ENCODE measurements around the gene MESP2.

The MESP2 gene

DNA sequence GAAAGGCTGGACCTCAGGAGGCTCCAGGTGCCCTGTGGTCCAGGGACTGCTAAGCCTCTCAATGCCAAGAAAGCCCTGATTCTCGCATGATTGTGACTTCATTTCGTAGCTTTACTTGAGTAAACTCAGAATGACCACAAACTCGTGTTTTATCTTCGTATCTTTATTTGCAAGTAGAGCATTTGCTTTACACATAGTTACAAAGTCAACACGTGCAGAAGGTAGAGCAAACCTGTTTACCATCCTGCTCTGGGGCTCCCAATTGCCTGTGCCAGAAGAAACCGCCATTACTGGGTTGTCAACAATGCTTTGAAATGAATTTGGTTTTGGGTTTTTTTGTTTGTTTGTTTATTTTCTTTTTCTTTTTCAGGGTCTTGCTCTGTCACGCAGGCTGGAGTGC, 19.2 kb upstream of the MESP2 start:
- DNase-seq, result no peak

GRCh38 chr15:89758283-89758682, 17.8 kb upstream of the MESP2 start:
- DNase-seq, result no peak

DNA sequence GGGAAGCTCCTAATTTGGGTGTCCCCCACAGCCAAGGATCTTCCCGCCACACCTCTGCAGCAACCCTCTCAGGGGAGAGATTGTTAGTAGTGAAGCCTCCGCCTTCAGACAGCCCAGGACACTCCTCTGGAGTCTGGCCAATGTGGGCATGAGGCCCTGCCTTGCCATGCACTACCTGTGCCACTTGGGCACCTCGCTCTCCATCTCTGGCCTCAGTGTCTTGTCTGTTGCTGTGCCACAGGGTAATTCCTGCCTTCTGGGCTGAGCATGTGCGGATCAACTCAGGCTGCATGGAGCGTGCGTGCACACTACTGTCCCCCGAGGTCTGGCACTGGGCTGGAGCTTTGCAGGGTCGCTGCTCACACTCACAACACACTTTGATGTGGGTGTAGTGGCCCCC, 17.2 kb upstream of the MESP2 start:
- DNase-seq, result no peak

DNA sequence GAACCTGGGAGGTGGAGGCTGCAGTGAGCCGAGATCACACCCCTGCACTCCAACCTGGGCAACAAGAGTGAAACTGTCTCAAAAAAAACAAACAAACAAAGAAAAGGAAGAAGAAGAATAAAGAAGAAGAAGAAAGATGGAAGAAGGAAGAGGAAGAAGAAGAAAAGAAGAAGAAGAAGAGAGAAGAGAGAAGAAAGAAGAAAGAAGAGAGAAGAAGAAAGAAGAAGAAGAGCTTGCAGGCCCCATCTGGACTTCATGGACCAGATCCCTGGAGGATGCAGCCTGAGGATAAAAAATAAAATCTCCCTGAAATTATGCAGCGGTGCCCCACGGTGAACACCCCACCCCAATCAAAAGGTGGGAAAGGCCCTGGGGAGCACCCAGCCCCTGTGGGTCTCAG, 16.3 kb upstream of the MESP2 start:
- no peak for DNase-seq

GRCh38 chr15:89760303-89761008, 15.7 kb upstream of the MESP2 start:
- DNase-seq, result peak; percentile 54

GRCh38 chr15:89761009-89761831, 14.9 kb upstream of the MESP2 start:
- no peak for DNase-seq

DNA sequence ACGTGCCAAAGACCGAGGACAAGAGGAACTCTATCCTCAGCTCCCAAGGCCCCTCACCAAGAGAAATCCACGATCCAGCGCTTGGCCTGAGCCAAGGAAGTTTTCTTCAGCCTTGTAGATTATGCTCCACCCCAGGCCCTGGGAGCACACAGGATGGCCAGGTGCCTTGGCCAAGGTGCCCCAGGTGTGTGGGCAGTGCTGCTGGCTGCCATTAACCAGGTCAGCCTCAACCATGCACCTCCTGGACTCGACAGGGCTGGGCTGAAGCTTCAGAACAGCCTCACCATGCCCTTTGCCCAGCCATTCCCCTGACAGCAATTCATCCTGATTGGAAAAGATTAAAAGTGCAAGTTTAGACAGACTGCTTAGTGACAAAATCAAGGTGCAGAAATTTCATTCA, 14.2 kb upstream of the MESP2 start:
- DNase-seq, result no peak

DNA sequence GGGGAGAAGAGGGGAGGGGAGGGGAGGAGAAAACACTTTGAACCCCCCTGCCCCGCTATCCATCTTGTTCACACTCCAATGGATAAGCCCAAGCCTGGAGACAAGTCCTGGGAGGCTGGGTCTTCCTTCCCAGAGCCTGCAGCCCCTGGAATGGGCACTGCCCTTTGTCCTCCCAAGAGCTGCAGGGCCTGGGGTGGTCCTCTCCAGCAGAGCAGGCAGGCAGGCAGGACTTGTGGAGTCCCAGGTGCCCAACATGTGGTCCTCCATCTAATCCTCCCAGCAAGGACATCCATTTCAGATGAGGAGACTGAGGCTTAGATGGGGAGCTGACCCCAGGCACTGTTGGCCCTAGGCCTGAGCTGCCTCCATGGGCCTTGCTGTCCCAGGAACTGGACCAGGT, 10.4 kb upstream of the MESP2 start:
- no peak for DNase-seq

- no peak for DNase-seq
Measured at GRCh38 chr15:89766357-89767311, 9.5 kb upstream of the MESP2 start.

- DNase-seq, result no peak
Measured at GRCh38 chr15:89767411-89767915, 8.7 kb upstream of the MESP2 start.

- no peak for DNase-seq
Measured at GRCh38 chr15:89768071-89768500, 8.0 kb upstream of the MESP2 start.

DNA sequence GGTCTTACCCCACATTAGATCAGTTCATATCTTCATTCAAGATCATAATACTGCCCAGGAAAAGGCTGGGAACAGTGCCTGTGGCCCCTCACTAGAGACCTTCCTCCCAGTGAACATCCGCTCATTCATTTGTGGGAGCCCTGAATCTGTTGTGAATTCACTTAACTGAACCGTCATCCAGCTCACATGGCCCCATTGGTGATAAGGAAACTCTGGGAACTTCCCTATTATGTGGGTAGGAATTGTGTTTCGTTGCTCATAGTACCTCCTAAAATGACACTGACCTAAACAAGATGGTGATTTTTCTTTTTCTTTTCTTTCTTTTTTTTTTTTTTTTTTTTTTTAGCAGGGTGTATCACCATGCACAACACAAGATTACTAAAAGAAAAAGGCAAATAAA, 6.8 kb upstream of the MESP2 start:
- DNase-seq, result no peak

- DNase-seq, result no peak
Measured at GRCh38 chr15:89770041-89770440, 6.1 kb upstream of the MESP2 start.

DNA sequence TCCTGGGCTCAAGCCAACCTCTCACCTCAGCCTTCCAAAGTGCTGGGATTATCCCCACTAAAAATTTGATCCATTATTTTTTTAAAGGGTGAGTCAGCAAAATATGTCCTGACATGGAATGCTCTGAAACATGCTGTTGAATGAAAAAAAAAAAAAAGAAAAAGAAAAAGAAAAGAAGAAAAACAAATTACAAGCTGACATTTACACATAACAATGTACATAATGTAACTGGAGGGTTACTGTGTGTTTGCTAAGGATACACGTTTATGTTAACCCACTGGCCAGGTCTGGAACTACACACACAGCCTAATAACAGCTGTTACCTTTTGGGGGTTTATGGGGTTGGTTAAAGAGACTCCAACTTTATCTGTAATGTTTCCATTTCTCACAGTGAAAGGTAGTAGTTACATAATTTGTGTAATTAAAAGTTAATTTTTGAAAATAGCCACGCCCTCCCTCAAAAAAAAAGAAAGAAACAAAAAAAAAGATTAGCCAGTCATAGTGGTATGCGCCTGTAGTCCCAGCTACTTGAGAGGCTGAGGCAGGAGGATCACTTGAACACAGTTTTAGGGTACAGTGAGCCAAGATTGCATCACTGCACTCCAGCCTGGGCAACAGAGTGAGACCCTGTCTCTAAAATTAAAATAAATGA, 3.1 kb upstream of the MESP2 start:
- DNase-seq, result no peak

DNA sequence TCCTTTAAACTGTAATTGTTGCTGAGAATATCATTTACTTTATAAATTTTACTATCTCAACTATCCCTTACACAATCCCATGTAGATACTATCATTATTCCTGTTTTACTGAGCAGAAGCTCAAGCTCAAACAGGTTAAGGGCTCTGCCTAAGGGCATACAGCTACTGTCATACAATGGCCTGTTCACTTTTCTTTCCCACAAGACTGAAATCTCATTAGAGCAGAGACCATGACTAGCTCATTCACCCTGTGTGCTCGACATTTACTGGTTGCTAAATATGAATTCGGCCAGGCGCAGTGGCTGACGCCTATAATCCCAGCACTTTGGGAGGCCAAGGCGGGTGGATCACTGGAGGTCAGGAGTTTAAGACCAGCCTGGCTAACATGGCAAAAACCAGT, 1.6 kb upstream of the MESP2 start:
- no peak for DNase-seq

DNA sequence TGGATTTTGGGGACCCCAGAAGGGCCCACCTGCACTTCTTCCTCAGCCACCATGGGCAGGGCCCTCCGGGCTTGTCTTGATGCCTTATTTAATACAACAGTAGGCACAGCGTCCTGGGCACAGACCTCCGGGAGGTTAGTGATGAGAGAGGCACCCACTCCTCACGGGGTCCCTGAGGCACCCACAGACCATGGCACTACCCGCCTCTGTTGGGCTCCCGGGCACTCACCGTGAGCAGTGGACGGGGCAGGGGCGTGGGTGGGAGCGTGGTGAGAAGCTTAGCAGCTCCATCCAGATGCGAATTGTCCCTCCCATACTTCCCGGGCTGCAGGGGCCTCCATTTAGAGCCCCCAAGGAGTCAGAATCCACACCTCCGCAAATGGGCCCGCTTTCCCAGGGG, 317 bp upstream of the MESP2 start:
- no peak for DNase-seq

GRCh38 chr15:89777073-89777751, 1.1 kb downstream of the MESP2 start:
- DNase-seq, result no peak

DNA sequence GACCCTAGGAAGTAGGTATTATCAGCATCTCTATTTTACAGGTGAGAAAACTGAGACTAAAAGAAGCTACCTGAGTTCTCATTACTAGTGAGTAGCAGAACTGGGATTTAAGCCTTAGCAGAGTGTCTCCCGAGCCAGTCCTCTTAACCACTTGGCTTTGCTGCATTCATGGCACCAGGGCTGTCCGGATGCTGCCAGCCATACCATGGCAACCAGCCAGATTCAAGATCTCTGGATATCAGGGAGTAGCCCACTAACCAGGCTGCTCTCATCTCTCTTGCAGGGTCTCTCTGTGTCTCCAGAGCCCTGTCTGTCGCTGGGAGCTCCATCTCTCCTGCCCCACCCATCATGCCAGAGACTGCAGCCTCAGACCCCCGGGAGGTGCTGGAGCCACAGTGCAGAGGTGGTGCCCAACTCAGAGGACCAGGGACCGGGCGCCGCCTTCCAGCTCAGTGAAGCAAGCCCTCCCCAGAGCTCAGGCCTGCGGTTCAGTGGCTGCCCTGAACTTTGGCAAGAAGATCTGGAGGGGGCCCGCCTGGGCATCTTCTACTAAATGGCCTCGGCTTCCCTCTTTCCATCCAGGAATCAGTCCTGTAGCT, 1.7 kb downstream of the MESP2 start:
- DNase-seq, result no peak

- DNase-seq, result no peak
Measured at GRCh38 chr15:89778861-89779260, 2.7 kb downstream of the MESP2 start.

DNA sequence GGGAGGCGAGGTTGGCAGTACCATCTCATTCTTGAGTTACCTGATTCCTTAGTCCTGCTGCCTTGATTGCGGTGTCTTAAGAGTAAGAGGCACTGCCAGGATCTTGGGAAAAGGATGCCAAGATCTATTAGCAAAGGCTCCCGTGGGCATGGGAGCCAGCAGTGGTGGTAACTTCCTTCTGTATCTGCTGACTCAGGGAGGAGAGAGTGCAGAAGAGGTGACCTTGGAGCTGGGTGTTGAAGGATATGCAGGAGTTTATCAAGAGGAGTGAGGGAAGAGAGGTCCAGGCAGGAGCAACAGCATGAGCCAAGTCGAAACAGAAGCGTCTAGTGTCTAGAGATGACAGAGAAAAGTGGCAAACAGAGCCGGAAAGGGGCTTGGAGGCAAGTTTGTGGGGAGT, 4.5 kb downstream of the MESP2 start:
- no peak for DNase-seq

GRCh38 chr15:89781055-89781454, 4.9 kb downstream of the MESP2 start:
- DNase-seq, result no peak
